Stimulated activated CD4-positive, alpha-beta T cell treated with anti-CD3 and anti-CD28 coated beads, Interleukin-15, amount 100 ng/mL, for 48 hours (primary cell): ENCODE data around the gene CDYL.

Source experiments
- DNase-seq, 2 donors: peaks; one replicate each; pipeline ENCODE4 v3.0.0-alpha.2; 2020; ENCODE audit warnings: low read depth in 2 of 2

Gene CDYL

DNA sequence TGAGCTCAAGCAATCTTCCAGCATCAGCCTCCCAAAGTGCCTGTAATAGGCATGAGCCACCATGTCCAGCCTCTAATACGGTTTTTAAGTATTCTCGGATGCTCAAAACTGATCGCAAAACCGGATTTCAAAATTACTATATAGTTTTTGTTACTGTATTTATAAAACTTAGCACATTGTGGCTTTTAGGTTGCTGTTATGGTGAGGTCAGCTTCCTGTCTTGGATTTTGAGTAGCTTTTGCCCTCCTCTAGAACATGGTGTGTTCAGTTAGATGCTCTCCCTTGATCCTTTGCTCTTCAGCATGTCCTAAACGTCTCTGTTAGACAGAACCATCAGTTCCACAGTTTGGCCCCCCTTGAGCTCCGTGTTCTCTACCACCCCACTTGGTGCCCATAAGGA is 131.4 kb downstream of the CDYL start:
- no peak for DNase-seq

- DNase-seq = no peak
These were observed 131.9 kb downstream of the CDYL start for GRCh38 chr6:4908062-4908461.

- DNase-seq = no peak
These were observed 133.0 kb downstream of the CDYL start for GRCh38 chr6:4909063-4909706.

- no peak for DNase-seq
These were observed 134.0 kb downstream of the CDYL start for GRCh38 chr6:4910037-4910760.

DNA sequence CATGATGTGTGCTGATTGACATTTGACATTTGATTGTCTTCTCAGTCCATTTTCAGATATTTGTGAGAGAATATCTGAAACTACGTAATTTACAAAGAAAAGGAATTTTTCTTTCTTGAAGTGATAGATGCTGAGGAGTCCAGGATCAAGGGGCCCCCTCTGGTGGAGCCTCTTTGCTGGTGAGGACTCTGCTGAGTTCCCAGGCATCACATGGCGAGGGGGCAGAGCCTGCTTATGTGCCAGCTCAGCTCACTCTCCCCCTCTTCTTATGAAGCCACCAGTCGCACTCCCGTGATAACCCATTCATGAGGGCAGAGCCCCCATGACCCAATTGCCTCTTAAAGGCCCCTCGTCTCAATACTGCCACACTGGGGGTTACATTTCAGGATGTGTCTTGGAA is 136.4 kb downstream of the CDYL start:
- no peak for DNase-seq

DNA sequence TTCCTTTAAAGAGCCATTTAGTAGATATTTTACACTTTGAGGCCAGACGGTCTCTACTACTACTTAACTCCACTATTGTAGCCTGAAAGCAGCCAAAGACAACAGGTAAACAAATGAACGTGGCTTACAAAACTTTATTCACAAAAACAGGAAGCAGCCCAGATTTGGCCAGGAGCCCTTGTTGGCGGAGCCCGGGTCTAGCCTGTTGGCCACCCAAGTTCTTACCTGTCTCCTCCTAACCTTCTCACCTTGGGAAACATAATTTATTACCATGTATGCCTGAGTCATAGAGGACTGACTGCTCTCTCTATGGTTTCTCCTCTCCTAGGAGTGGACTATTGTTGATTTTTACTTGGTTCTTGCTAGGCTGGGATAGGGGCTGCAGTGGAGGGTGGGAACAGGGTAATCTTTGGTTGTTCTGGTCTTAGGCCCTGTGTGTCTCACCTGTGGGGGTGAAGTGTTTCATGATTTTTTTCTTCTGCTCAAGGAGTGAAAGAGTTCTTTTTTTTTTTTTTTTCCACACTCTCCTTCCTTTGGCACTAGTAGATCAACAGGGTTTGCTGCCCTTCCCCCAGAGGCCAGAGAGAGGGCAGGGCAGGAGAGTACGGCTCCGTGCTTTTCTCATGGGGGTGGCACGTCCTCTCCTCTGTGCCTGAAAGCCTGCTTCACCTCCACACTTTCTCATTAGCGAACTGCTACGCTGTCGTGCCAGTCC is 137.7 kb downstream of the CDYL start:
- DNase-seq = no peak

GRCh38 chr6:4914420-4915159 is 138.4 kb downstream of the CDYL start:
- no peak for DNase-seq

- no peak for DNase-seq
These were observed 140.9 kb downstream of the CDYL start for GRCh38 chr6:4916954-4917561.

DNA sequence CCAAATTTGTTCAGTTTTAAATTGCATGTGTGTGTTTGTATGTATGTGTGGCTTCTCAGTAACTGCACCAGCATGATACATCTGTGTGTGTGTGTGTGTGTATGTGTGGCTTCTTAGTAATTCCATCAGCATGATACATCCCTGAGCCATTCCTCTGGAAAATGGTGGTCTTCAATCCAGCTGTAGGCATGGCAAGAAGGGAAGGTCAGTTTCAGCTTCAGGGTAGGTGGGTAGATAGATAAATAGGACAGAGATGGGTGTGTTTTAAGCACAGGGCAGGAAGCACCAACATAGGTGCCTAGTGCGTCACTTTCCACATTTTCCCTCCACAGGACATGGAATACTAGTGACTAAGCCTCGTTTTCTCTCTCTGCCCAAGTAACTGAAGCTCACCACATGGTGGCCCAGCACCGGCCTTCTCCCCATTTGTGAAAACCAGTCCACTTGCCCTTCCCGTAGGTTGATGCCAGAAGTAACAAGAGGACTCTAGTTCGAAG is 144.8 kb downstream of the CDYL start:
- no peak for DNase-seq

DNA sequence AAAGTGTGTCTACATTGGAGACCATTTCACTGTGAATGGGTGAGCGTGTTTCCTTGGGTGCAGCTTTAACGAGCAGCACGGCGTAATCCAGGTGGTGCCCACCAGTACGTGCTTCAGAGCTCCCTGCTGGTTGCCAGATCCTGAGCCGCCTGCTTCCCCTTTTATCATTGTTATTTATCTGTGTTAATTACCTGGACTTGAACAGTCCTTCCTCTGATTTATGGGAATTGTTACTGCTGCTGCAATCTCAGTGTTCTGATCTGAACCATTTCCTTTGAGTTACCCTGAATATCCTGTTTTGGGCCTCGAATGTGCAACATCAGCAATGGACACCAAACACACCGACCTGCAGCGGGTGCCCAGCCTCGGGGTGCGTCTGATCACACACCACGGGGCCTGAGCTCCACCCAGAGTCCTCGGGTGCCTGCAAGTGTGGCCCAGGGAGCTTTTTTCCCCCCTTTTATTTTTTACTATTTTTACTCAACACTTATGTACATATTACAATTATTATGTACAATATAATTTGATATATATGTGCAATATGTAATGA is 146.4 kb downstream of the CDYL start:
- no peak for DNase-seq

GRCh38 chr6:4923081-4923480 is 146.9 kb downstream of the CDYL start:
- DNase-seq = no peak

GRCh38 chr6:4924661-4925271 is 148.6 kb downstream of the CDYL start:
- DNase-seq = no peak

DNA sequence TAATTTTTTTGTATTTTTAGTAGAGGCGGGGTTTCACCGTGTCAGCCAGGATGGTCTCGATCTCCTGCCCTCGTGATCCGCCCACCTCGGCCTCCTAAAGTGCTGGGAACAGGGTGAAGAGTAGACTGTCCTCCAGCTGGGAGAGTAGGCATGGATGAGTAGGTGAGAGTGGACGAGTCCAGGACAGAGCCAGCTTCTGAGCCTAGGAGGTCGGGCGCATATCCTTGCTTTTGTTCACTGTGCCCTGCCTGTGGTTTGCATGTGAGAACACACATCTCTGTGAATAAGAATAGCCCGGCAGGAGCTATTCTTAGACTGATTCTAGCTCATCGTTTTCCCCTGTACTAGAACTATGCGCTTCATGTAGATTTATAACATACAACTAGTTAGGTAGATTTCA is 149.4 kb downstream of the CDYL start:
- no peak for DNase-seq

- no peak for DNase-seq
These were observed 152.2 kb downstream of the CDYL start for GRCh38 chr6:4928426-4928825.

- DNase-seq = no peak
These were observed 153.0 kb downstream of the CDYL start for GRCh38 chr6:4929097-4929718.

GRCh38 chr6:4930025-4930691 is 154.0 kb downstream of the CDYL start:
- DNase-seq = no peak

GRCh38 chr6:4931530-4932227 is 155.5 kb downstream of the CDYL start:
- DNase-seq = no peak

GRCh38 chr6:4932228-4932903 is 156.2 kb downstream of the CDYL start:
- no peak for DNase-seq

GRCh38 chr6:4935486-4935885 is 159.3 kb downstream of the CDYL start:
- DNase-seq = peak in 1 of 2 donors; percentile 6
